Epithelial cell of esophagus (primary cell): ENCODE measurements around the gene PLXNA4.

Experiments used
- DNase-seq: peaks from one replicate; pipeline ENCODE4 v3.0.0; 2010; ENCODE audit warnings: low read depth
- H3K4me3 ChIP-seq: 2 replicates; pipeline ENCODE4 v1.5.1; 2011; ENCODE audit warnings: mild to moderate bottlenecking, low read length, control low read depth
- CTCF ChIP-seq: IDR thresholded peaks from 2 replicates; pipeline ENCODE4 v1.5.1; 2011; ENCODE audit warnings: low read depth, mild to moderate bottlenecking, low read length, control low read depth, inconsistent platforms; ENCODE audit not compliant: insufficient read depth; ENCODE audit errors: missing control alignments

Gene PLXNA4

GRCh38 chr7:132417103-132417906, 159.0 kb downstream of the PLXNA4 start:
- DNase-seq, result no peak
- H3K4me3 ChIP-seq, result no peak overlapping the region

GRCh38 chr7:132416395-132416794, 159.9 kb downstream of the PLXNA4 start:
- no peak for TF ChIP-seq CTCF
- H3K4me3 ChIP-seq, result no peak overlapping the region
- DNase-seq, result no peak

More at GRCh38 chr7:132417103-132417906, 159.0 kb downstream of the PLXNA4 start:
- no peak for TF ChIP-seq CTCF

GRCh38 chr7:132415259-132415658, 161.0 kb downstream of the PLXNA4 start:
- no peak for DNase-seq
- H3K4me3 ChIP-seq, result no peak overlapping the region
- TF ChIP-seq CTCF, result no peak

- H3K4me3 ChIP-seq, result no peak overlapping the region
- no peak for TF ChIP-seq CTCF
Observed at GRCh38 chr7:132414857-132415256, 161.4 kb downstream of the PLXNA4 start.

GRCh38 chr7:132412435-132412834, 163.8 kb downstream of the PLXNA4 start:
- TF ChIP-seq CTCF, result no peak
- H3K4me3 ChIP-seq, result no peak overlapping the region
- DNase-seq, result no peak

More at GRCh38 chr7:132414857-132415256, 161.4 kb downstream of the PLXNA4 start:
- no peak for DNase-seq

GRCh38 chr7:132410861-132411541, 165.3 kb downstream of the PLXNA4 start:
- H3K4me3 ChIP-seq, result no peak overlapping the region
- DNase-seq, result no peak
- no peak for TF ChIP-seq CTCF

GRCh38 chr7:132410385-132410784, 165.9 kb downstream of the PLXNA4 start:
- DNase-seq, result no peak
- H3K4me3 ChIP-seq, result no peak overlapping the region
- TF ChIP-seq CTCF, result no peak
